WTC11 (cell line): ENCODE results near the gene SYCE3.

Source experiments
- CREB1 ChIP-seq: sonication (generic); formaldehyde crosslinking; IDR thresholded peaks from 2 replicates; pipeline ENCODE4 v1.8.0; 2023; ENCODE audit warnings: mild to moderate bottlenecking, missing genetic modification reagents
- FOXP1 ChIP-seq: sonication (generic); formaldehyde crosslinking; IDR thresholded peaks from 2 replicates; pipeline ENCODE4 v1.8.0; 2022; ENCODE audit warnings: missing genetic modification reagents, mild to moderate bottlenecking, moderate library complexity, borderline replicate concordance
- JUN ChIP-seq: sonication (generic); formaldehyde crosslinking; IDR thresholded peaks from 2 replicates; pipeline ENCODE4 v1.8.0; 2023; ENCODE audit warnings: mild to moderate bottlenecking, missing genetic modification reagents
- TF ChIP-seq, protein P1 (sequence below): sonication (generic); formaldehyde crosslinking; IDR thresholded peaks from 2 replicates; pipeline ENCODE4 v1.8.1; 2022; ENCODE audit warnings: low read depth, missing genetic modification reagents, borderline replicate concordance

DNA sequence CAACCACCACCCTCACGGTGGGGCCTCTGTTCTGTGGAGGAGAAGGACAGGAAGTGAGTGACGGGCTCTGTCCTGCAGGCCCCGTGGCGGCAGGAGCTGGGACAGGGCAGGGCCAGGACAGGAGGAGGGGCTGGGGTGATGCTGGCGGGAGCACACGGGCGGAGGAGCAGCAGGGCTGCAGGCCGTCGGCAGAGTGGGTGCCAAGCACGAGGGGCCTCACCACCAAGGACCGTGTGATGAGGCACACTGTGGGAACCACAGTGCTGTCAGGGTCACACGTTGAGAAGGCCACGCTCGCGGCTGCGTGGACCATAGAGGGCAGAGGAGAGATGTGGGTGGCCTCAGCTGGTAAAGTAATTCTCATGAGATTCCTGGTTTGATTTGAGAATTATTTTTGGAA, 45.8 kb downstream of the SYCE3 start:
- TF ChIP-seq JUN (CRISPR knock-in tag), result no peak
- TF ChIP-seq, protein P1, sequence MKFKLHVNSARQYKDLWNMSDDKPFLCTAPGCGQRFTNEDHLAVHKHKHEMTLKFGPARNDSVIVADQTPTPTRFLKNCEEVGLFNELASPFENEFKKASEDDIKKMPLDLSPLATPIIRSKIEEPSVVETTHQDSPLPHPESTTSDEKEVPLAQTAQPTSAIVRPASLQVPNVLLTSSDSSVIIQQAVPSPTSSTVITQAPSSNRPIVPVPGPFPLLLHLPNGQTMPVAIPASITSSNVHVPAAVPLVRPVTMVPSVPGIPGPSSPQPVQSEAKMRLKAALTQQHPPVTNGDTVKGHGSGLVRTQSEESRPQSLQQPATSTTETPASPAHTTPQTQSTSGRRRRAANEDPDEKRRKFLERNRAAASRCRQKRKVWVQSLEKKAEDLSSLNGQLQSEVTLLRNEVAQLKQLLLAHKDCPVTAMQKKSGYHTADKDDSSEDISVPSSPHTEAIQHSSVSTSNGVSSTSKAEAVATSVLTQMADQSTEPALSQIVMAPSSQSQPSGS, result no peak
- TF ChIP-seq CREB1 (CRISPR knock-in tag), result no peak
- no peak for TF ChIP-seq FOXP1
